Endothelial cell of umbilical vein (primary cell): ENCODE data around the gene PKDREJ.

Experiments used
- CTCF ChIP-seq, 2 donors: IDR thresholded peaks; 1 replicate in 1 of 2; 2 replicates in 1 of 2; pipeline ENCODE4 v1.5.1; 2011; ENCODE audit warnings: low read length in 2 of 2, mild to moderate bottlenecking in 2 of 2, moderate library complexity in 2 of 2, control low read depth in 1 of 2, inconsistent platforms in 1 of 2, low read depth in 1 of 2; ENCODE audit not compliant: insufficient read depth in 1 of 2; ENCODE audit errors: extremely low read depth in 1 of 2
- EZH2 ChIP-seq: IDR thresholded peaks from 2 replicates; pipeline ENCODE4 v1.6.1; 2012; ENCODE audit warnings: borderline replicate concordance, low read depth, mild to moderate bottlenecking, moderate library complexity, low read length, inconsistent platforms; ENCODE audit not compliant: severe bottlenecking
- JUN ChIP-seq: IDR thresholded peaks from 2 replicates; pipeline ENCODE4 v1.6.1; 2011; ENCODE audit warnings: borderline replicate concordance, low read depth; ENCODE audit not compliant: insufficient read length, insufficient read depth
- POLR2A ChIP-seq: IDR thresholded peaks from 2 replicates; pipeline ENCODE4 v1.6.1; 2012; ENCODE audit warnings: low read depth, mild to moderate bottlenecking, control low read depth, low read length

GRCh38 chr22:46273432-46274148 lies 10.4 kb upstream of the PKDREJ start:
- TF ChIP-seq CTCF (IDR thresholded peaks at IDR 0.05; ENCODE audit: extremely low read depth in 1 of 2, insufficient read depth in 1 of 2, low read depth in 1 of 2, low read length in 2 of 2) (no peak), EZH2 (no peak), POLR2A (no peak), JUN (no peak)
